ENCODE data around the gene ABCF3. TPM values are rescaled to one million over a fixed set of nuclear protein-coding genes. Genes with fewer than 3 reads are reported as not detected.

ABCF3 gene

Small RNA genes lying within 50 kb of the gene (small RNA-seq; reads per million reads assigned to genes)
- not detected for gene MIR1224 (ENCODE audit: insufficient read depth)

All from mesendoderm (in vitro differentiated cells).